Measurements from ENCODE around the gene MED22.

MED22 gene

DNA sequence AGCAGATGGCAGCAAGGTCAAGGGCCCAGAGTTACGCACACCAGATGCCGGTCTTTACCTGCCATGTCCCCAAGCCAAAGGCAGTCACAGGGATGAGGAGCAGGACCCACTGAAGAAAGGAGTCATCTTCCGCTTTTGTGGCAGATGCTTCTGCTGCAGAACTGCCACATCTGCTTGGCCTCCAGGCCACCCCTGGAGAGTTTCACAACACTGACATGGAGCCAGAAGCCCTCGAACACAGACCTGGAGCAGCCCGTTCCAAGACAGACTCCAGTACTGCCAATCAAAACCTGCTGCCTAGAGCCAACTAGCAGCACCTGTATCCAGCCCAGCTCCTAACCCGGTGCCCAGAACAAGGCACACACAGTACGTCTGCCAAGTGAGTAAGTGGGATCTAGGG is 6.8 kb upstream of the MED22 start:
- no peak overlapping the region for H3K4me3 ChIP-seq (ENCODE audit: low read length)
- no peak for DNase-seq (ENCODE audit: low read depth)
- TF ChIP-seq, protein P1, sequence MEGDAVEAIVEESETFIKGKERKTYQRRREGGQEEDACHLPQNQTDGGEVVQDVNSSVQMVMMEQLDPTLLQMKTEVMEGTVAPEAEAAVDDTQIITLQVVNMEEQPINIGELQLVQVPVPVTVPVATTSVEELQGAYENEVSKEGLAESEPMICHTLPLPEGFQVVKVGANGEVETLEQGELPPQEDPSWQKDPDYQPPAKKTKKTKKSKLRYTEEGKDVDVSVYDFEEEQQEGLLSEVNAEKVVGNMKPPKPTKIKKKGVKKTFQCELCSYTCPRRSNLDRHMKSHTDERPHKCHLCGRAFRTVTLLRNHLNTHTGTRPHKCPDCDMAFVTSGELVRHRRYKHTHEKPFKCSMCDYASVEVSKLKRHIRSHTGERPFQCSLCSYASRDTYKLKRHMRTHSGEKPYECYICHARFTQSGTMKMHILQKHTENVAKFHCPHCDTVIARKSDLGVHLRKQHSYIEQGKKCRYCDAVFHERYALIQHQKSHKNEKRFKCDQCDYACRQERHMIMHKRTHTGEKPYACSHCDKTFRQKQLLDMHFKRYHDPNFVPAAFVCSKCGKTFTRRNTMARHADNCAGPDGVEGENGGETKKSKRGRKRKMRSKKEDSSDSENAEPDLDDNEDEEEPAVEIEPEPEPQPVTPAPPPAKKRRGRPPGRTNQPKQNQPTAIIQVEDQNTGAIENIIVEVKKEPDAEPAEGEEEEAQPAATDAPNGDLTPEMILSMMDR (IDR thresholded peaks at IDR 0.05; ENCODE audit: insufficient read depth, low read depth, low read length, missing control alignments): no peak

DNA sequence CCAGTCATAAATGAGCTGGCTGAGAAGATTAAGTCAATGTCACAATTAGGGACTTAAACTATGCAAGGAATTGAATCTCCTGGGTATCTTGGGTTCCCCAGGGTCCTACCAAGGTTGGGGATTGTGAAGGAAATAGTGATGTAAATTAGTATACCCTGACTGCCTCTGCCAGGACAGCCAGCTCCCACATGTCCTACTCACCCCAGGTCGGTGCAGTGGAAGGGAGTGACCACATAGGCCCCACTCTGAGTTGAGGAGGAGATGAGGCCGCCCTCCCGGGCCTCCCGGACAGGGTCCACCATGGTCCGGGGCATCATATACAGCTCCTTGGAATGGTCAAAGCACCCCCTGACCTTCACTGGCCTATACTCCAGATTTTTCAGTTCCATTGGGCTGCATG is 5.6 kb upstream of the MED22 start:
- DNase-seq (ENCODE audit: low read depth): no peak
- TF ChIP-seq, protein P1 (IDR thresholded peaks at IDR 0.05; ENCODE audit: insufficient read depth, low read depth, low read length, missing control alignments): no peak
- H3K4me3 ChIP-seq (ENCODE audit: low read length): no peak overlapping the region

DNA sequence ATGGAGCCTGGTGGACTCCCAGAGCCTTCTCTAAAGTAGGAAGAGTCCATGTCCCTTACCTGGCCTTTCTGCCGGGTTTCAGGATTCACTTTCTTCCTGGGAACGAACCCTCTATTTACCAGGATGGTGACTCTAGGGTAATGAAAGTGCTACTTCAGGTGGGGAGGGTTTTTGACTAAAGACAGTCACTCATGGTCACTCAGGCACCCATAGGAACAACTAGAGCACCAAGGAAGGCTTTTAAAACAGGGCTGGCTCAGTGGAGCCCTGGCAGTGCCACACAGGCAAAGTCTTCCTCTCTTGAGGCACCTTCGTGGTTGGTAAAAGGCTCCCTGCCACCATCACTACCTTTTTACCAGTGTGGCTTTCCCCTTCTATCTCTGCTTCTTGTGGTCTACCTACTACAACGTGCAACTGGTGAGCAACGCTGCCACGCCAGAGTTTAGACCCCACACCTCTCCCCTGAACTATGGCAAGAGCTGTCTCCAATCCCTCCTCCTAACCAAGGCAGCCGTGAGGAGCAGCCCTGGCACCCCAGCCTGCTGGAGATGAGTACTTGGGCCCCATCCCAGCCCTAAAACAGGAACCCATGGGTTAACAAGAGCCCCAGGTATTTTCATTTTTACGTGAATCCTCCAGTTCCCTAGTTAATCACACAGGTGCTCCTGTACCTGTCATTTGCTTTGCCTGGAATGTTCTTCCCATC is 4.9 kb upstream of the MED22 start:
- no peak overlapping the region for H3K4me3 ChIP-seq (ENCODE audit: low read length)
- TF ChIP-seq, protein P1 (IDR thresholded peaks at IDR 0.05; ENCODE audit: insufficient read depth, low read depth, low read length, missing control alignments): no peak
- DNase-seq (ENCODE audit: low read depth): no peak

DNA sequence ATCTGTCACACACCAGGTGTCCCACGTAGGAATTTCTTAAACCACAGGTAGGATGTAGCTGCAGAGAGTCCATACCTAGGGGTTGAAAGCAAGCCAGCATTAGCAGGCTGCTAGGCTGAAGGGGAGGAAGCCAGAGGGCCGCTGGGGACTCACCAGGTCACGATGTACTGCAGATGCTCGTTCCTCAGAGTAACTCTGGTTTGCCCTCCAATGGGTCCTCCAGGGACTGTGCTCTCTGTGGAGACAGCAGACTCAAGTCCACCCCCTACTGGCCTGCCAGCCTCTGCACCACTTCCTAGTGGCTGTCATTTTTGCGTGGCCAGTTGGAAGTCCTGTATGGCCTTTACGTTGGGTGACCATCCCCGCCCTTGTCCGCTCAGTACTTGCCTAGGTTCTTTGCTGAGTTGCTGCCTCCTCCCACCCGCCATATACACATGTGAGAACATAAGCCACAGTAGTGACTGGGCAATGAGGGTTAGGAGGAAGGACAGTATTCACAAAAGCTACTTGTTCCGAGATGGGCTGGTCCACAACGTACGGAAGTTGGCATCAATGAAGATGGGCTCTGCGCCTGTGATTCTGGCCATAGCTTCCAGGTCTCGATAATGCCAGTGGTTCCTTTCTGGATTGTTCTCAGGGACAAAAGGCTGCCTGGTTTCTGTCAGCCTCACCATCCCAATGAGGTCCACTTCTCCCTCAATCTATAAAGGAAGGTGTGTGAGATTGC is 4.1 kb upstream of the MED22 start:
- H3K4me3 ChIP-seq (ENCODE audit: low read length): no peak overlapping the region
- peak; percentile 76 for DNase-seq (ENCODE audit: low read depth)
- TF ChIP-seq, protein P1 (IDR thresholded peaks at IDR 0.05; ENCODE audit: insufficient read depth, low read depth, low read length, missing control alignments): peak; percentile 70

DNA sequence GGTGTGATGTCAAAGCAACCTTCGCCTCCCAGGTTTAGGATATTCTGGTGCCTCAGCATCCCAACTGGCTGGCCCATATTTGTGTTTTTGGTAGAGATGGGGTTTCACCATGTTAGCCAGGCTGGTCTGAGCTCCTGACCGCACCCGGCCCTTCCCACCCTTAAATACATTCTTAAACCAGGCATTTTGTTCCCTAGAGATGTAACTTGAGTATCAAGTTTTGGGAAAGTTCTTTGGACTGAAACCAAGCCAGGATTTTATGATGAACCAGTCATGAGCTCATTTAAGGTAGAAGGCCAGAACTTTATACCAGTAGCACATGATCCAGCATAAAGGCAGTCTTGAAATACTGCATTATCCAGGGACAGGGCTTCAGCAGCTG is 3.6 kb upstream of the MED22 start:
- H3K4me3 ChIP-seq (ENCODE audit: low read length): no peak overlapping the region
- TF ChIP-seq, protein P1 (IDR thresholded peaks at IDR 0.05; ENCODE audit: insufficient read depth, low read depth, low read length, missing control alignments): no peak
- DNase-seq (ENCODE audit: low read depth): no peak

DNA sequence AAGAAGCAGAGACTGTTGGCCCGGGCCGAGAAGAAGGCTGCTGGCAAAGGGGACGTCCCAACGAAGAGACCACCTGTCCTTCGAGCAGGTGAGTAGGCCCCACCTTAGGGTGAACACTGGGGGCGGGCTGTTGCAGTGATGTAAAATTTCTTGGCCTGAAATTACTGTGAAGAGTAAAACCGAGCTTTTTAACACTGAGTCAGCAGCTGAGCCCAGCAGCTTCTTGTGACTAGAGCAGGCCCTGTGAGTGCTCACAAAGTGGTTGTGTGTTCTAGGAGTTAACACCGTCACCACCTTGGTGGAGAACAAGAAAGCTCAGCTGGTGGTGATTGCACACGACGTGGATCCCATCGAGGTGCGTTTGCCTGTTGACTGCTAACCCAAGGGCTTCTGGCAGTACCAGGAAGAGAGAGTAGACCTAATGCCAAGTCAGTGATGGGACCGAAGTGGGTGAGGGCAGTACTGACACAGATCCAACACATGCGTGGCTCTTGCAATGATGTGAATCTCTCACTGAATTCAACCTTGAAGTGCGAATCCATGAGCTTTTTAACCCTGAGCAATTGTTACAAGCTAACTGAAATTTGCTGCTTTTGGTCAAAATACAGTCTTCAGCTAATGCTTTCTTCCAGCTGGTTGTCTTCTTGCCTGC is 2.2 kb upstream of the MED22 start:
- no peak for DNase-seq (ENCODE audit: low read depth)
- peak overlapping the region; percentile 92 for H3K4me3 ChIP-seq (ENCODE audit: low read length)
- TF ChIP-seq, protein P1 (IDR thresholded peaks at IDR 0.05; ENCODE audit: insufficient read depth, low read depth, low read length, missing control alignments): no peak

All from epithelial cell of esophagus (primary cell).